Astrocyte (in vitro differentiated cells and primary cell): ENCODE data around the gene CES2.

Experiments
- EZH2 ChIP-seq: IDR thresholded peaks from 2 replicates; pipeline ENCODE4 v1.6.1; 2012; ENCODE audit warnings: mild to moderate bottlenecking, low read length, inconsistent platforms; ENCODE audit not compliant: insufficient read depth
- TF ChIP-seq, protein P1 (sequence below): IDR thresholded peaks from 2 replicates; pipeline ENCODE4 v1.5.1; 2011; ENCODE audit warnings: low read depth, mild to moderate bottlenecking, inconsistent platforms, low read length, moderate library complexity; ENCODE audit not compliant: insufficient read depth

DNA sequence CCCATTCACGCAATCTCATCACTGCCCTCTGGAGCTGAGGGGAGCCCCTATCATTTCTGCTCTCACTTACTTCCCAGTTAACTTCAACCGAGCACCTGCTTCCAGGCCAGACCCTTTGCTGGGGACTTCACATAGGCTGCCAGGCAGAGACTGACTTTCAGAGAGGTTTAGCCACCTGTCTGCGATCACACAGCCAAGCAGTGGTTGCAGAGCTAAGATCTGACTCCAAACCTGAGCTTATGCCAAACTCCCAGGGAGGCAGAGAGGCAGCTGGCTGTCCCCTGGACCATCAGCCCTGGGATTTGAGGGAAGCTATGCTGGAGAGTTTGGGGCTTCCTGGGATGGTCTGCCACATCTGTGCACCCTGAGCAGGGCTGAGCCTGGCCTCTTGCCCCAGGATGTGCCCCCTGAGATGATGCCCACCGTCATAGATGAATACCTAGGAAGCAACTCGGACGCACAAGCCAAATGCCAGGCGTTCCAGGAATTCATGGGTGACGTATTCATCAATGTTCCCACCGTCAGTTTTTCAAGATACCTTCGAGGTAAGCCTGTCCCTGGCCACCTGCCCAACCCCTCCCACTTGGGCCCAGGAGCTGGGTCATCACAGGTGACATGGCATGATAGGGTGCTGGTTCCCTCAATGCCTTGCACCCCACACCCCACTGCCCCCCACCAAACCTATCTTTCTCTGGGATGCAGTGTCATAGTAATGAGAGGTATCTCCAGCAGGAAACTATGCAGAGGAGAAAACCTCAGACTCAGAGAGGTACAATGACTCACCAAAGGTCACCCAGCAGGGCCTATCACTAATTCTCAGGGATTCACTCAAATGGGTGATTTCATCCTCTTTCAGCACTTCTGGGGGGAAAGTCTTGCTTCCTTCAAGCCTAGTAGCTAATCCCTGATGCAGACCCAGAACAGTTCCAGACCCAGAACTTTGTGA, 35.7 kb downstream of the CES2 start:
- TF ChIP-seq EZH2: no peak
- TF ChIP-seq, protein P1, sequence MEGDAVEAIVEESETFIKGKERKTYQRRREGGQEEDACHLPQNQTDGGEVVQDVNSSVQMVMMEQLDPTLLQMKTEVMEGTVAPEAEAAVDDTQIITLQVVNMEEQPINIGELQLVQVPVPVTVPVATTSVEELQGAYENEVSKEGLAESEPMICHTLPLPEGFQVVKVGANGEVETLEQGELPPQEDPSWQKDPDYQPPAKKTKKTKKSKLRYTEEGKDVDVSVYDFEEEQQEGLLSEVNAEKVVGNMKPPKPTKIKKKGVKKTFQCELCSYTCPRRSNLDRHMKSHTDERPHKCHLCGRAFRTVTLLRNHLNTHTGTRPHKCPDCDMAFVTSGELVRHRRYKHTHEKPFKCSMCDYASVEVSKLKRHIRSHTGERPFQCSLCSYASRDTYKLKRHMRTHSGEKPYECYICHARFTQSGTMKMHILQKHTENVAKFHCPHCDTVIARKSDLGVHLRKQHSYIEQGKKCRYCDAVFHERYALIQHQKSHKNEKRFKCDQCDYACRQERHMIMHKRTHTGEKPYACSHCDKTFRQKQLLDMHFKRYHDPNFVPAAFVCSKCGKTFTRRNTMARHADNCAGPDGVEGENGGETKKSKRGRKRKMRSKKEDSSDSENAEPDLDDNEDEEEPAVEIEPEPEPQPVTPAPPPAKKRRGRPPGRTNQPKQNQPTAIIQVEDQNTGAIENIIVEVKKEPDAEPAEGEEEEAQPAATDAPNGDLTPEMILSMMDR: no peak
